HepG2 (cell line): ENCODE data around the gene MAP3K3. TPM values are rescaled to one million over a fixed set of nuclear protein-coding genes. Genes with fewer than 3 reads are reported as not detected.

Experiments used
- ATM ChIP-seq: fragments of 450-650 bp; IDR thresholded peaks from 2 replicates; pipeline ENCODE4 v1.7.1; 2017; ENCODE audit warnings: mild to moderate bottlenecking, borderline replicate concordance
- DR1 ChIP-seq: sonication (generic); formaldehyde crosslinking; IDR thresholded peaks from 2 replicates; pipeline ENCODE4 v1.8.0; 2021; ENCODE audit warnings: mild to moderate bottlenecking, missing genetic modification reagents, inconsistent platforms
- PRDM10 ChIP-seq: sonication (generic); formaldehyde crosslinking; IDR thresholded peaks from 2 replicates; pipeline ENCODE4 v1.4.0; 2020; ENCODE audit warnings: low read depth, missing genetic modification reagents
- XRCC5 ChIP-seq: fragments of 200-400 bp; formaldehyde crosslinking; optimal IDR thresholded peaks from 2 replicates; pipeline ENCODE3; 2017; ENCODE audit warnings: mild to moderate bottlenecking, low read length
- ZNF281 ChIP-seq: sonication (generic); formaldehyde crosslinking; IDR thresholded peaks from 2 replicates; pipeline ENCODE4 v1.4.0; 2020; ENCODE audit warnings: missing genetic modification reagents, borderline replicate concordance
- ZNF33A ChIP-seq: sonication (generic); formaldehyde crosslinking; IDR thresholded peaks from 2 replicates; pipeline ENCODE4 v1.5.1; 2020; ENCODE audit warnings: missing genetic modification reagents, mild to moderate bottlenecking, moderate library complexity, borderline replicate concordance
- ZNF34 ChIP-seq: sonication (generic); formaldehyde crosslinking; IDR thresholded peaks from 2 replicates; pipeline ENCODE4 v1.4.0; 2020; ENCODE audit warnings: mild to moderate bottlenecking, missing genetic modification reagents, borderline replicate concordance
- ZNF609 ChIP-seq: sonication (generic); formaldehyde crosslinking; IDR thresholded peaks from 2 replicates; pipeline ENCODE4 v1.4.0; 2020; ENCODE audit warnings: mild to moderate bottlenecking, missing genetic modification reagents, borderline replicate concordance
- ZNF770 ChIP-seq: sonication (generic); formaldehyde crosslinking; IDR thresholded peaks from 2 replicates; pipeline ENCODE4 v1.5.0; 2020; ENCODE audit warnings: mild to moderate bottlenecking, missing genetic modification reagents
- ZSCAN5A ChIP-seq: sonication (generic); formaldehyde crosslinking; IDR thresholded peaks from 2 replicates; pipeline ENCODE4 v1.8.0; 2022; ENCODE audit warnings: mild to moderate bottlenecking, missing genetic modification reagents, borderline replicate concordance
- polyA plus RNA-seq, 8 experiments: library from polyadenylated mRNA; depleted of rRNA in 3 of 8; stranded (reverse) in 7 of 8; unstranded in 1 of 8; fragments of >200 nt; fragmentation: Illumina TruSeq in 4 of 8; extraction: Trizol in 4 of 8; gene quantifications; 2 replicates each; pipeline versions ENCODE4 v1.2.1 to v1.2.3, GENCODE V29; 2011 to 2016; ENCODE audit warnings: low read depth in 4 of 8, missing spikeins in 1 of 8, mixed read lengths in 1 of 8; ENCODE audit not compliant: insufficient read depth in 1 of 8
- total RNA-seq, 5 experiments: library from RNA; depleted of rRNA; stranded (reverse); fragments of >200 nt; fragmentation: Illumina TruSeq; extraction: Trizol; gene quantifications; 2 replicates each; pipeline ENCODE4 v1.2.3, GENCODE V29; 2016; ENCODE audit warnings: low read depth in 1 of 5

The MAP3K3 gene
- total and polyA plus RNA-seq, 2 of the 13 experiments (the other 11 are each of a cell fraction or from before 2014, with no cell fraction given), result 17.7 to 21.8 TPM

- TF ChIP-seq ZNF609 (CRISPR knock-in tag) (peak; percentile 54; the same call in 1 of the 2 replicates), XRCC5 (peak; percentile 76), ZNF34 (CRISPR knock-in tag) (no peak), ZNF770 (peak; percentile 70), PRDM10 (CRISPR knock-in tag) (no peak), DR1 (CRISPR knock-in tag) (peak; percentile 87; the same call in 1 of the 2 replicates), ZNF33A (CRISPR knock-in tag) (no peak), ZSCAN5A (CRISPR knock-in tag) (no peak), ZNF281 (CRISPR knock-in tag) (no peak), ATM (no peak)
Observed at GRCh38 chr17:63621684-63622573, at the start of gene MAP3K3 (continued).
